Measurements from ENCODE around the gene LTF. TPM values are rescaled to one million over a fixed set of nuclear protein-coding genes. Genes with fewer than 3 reads are reported as not detected.
"Not testable (repeated sequence)": the region's sequence is repeated elsewhere in the genome, so short reads cannot be mapped to it uniquely, and the experiment has no call there.

The LTF gene
- polyA plus RNA-seq, 4 donors: 1.6 to 3.6 (median 2.6) TPM

DNA sequence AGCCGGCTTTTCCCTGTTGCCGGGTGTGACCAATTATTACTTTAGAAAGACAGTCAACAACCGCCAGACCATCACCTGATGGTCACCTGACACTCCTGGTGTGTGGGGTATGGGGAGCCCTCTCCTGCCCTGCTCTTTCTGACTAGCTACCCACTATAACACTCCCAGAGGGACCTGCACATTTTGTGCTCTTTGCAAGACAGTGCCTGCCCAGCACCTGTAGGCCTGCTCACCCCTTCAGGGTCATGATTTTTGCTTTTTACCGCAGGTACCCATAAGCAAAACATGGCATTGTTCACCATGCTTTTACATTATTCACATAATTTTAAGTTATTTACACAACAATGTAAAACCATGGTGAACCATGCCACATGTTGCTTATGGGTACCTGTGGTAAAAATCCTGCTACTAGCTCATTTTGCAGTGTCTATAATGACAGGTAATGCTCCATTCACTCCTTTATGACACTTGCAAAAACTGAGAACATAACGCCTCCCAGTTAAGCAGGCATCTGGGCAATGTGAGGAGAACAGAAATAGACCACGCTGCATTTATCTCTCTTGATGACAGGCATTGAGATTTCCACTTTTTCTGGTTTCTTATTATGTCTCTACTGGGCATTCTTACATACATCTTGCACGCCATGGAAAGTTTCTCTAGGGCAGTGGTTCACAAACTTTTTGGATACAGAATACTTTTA lies 47.7 kb downstream of the LTF start:
- DNase-seq (ENCODE audit: low read depth in 4 of 4, low spot score in 2 of 4): no peak

DNA sequence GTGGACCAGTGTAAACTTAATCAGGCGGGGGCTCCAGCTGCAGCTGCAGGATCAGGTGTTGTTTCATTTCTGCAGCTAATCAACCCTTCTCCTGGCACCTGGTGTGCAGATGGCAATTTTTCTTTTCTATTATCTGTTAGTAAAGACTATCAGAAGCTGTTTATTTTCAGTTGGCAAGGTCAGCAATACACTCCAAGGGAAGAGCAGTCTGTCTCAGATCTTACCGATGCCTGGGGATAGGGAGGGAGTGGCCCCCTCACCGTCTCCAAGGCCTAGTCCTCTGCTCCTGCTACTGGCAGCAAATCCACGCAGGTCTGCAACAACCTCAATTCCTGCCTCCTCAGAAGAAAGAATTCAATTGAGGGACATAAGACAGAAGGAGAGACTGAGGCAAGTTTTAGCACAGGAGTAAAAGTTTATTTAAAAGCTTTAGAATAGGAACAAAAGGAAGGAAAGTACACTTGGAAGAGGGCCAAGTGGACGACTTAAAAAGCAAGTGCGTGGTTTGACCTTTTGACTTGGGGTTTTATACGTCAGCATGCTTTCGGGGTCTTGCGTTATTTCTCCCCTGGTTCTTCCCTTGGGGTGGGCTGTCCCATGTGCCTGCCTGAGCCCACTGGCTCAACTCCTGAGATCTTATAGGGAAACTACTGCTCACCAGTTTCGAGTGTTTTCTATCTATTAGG lies 48.4 kb downstream of the LTF start:
- no peak for DNase-seq (ENCODE audit: low read depth in 4 of 4, low spot score in 2 of 4)

DNA sequence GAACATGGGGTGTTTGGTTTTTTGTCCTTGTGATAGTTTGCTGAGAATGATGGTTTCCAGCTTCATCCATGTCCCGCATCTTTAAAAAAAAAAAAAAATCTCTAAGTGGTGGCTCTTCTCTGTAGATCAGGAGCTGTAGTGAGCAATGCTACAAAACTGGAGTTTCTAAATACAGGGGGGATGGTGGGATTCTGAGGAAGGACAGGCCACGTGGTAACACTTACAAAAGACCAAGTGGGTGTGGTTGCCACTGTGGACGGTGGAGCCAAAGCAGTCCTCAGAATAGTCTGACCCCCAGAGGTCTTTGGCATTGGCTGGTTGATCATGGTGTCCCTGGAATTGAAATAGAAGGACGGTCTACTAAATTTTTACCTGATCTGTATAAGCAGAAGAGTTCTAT lies 50.0 kb downstream of the LTF start:
- no peak for DNase-seq (ENCODE audit: low read depth in 4 of 4, low spot score in 2 of 4)

DNA sequence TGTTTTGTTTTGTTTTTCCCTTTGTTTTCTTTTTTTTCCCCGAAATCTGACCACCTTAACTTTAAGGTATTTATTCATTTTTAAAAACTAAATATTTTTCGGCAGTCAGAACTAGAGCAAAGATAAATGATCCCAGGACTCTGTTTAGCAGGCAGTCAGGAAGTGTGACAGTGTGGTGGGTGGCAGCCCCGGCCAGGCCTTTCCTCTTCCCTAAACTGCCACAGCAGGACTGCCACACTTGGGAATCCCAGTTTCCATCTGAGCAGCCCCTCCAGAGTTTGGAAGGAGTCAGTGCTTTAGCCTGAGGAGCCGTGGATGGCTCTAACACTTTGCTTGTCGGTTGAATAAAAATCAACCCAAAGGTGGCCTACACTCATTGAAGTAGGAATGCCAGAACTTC lies 50.8 kb downstream of the LTF start:
- no peak for DNase-seq (ENCODE audit: low read depth in 4 of 4, low spot score in 2 of 4)

DNA sequence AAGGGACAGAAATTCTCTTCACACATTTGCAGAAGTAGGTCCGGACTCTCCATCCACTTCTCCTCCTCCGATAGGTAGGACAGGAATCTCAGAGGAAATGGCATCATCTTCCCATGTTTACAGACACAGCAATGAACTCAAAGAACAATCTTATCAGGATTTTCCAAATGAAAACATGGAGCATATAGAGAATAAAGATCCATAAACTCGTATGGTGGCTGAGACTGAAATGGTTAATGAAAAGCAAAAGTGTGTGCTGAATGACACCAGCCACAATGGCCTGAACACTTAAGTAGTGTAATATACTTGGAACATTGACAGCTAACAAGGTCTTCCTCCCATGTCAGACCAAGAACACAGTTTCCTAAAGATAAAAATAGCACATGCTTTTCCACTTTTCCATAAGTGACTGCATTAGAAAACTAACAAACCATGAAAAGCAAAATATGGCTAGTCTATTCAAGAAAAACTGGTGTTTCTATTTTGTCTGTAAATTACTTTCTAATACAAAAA lies 51.9 kb downstream of the LTF start:
- no peak for DNase-seq (ENCODE audit: low read depth in 4 of 4, low spot score in 2 of 4)

DNA sequence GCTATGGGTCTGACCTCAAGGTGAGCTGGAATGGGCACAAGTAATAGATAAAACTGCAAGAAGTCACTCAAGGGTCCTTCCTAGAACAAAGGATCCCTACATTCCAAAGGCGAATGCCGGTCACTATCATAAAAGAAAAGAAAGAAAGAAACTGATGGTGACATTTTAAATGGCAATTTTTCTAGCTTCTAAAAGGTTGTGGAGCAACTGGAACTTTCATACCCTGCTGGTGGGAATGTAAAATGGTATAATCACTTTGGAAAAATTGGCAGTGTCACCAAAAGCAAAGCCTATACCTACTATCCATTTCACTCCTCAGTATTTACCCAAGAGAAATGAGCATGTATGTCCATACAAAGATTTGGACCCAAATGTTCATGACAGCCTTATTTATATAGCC lies 53.4 kb downstream of the LTF start:
- DNase-seq (ENCODE audit: low read depth in 4 of 4, low spot score in 2 of 4): no peak

DNA sequence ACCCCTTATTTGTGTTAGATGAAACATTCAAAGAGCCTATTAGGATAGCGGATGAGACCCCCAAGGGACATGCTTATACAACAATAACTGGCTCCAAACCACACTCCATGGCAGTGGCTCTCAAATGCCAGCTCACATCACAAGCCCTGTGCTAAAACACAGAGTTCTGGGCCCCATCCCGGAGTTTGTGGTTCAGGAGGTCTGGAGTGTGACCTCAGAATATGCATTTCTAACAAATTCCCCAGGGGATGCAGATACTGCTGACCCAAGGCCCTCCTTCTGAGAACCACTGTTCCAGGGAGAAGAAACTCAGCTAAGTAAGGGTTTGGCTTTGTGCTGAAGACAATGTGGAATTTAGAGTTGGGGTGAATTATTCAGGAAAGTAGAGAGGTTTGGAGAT lies 54.0 kb downstream of the LTF start:
- no peak for DNase-seq (ENCODE audit: low read depth in 4 of 4, low spot score in 2 of 4)

DNA sequence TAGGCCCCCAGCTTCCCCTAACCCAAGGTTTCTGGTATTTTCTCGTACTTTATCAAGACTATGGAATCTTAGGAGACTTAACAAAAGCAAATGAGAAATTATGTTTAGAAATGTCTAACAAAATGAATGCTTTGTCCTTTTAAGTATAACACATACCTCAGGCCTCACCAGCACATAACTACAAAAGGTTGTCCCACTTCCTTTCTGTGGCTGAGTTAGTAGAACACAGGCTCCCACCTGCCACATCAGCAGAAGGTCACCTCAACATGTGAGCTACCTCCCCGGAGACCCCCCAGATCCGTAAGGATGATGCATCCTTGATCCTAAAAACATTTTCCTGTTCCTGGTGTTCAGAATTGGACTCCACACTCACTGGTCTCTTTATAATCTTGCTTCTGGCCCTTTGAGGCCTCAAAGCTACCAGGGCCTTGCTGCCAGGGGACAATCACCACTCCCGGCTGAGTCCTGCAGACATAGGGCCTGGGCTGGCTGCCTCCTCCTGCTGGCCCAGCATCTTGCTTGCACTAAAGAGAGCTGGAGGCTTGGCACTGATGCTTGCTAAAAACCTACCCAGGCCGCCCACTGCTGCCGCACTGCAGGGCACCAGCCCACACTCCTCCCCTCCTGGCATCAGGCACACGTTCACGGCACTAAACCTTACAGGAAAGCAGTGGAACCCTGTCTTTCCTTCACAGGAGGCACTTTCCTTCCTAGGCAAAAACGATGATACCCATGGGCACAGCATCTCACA lies 54.8 kb downstream of the LTF start:
- no peak for DNase-seq (ENCODE audit: low read depth in 4 of 4, low spot score in 2 of 4)

DNA sequence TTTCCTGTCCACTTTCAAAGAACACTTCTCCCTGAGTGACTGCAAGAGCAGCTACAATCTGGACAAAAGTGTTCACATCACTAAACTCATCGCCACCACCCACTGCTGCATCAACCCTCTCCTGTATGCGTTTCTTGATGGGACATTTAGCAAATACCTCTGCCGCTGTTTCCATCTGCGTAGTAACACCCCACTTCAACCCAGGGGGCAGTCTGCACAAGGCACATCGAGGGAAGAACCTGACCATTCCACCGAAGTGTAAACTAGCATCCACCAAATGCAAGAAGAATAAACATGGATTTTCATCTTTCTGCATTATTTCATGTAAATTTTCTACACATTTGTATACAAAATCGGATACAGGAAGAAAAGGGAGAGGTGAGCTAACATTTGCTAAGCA lies 55.9 kb downstream of the LTF start:
- no peak for DNase-seq (ENCODE audit: low read depth in 4 of 4, low spot score in 2 of 4)

DNA sequence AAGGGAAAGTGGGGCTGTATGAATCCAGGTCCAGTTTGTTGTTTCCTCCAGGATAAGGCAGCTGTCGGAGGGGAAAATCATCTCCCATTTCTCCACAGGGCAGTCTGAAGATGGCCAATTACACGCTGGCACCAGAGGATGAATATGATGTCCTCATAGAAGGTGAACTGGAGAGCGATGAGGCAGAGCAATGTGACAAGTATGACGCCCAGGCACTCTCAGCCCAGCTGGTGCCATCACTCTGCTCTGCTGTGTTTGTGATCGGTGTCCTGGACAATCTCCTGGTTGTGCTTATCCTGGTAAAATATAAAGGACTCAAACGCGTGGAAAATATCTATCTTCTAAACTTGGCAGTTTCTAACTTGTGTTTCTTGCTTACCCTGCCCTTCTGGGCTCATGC lies 56.7 kb downstream of the LTF start:
- DNase-seq (ENCODE audit: low read depth in 4 of 4, low spot score in 2 of 4): no peak

DNA sequence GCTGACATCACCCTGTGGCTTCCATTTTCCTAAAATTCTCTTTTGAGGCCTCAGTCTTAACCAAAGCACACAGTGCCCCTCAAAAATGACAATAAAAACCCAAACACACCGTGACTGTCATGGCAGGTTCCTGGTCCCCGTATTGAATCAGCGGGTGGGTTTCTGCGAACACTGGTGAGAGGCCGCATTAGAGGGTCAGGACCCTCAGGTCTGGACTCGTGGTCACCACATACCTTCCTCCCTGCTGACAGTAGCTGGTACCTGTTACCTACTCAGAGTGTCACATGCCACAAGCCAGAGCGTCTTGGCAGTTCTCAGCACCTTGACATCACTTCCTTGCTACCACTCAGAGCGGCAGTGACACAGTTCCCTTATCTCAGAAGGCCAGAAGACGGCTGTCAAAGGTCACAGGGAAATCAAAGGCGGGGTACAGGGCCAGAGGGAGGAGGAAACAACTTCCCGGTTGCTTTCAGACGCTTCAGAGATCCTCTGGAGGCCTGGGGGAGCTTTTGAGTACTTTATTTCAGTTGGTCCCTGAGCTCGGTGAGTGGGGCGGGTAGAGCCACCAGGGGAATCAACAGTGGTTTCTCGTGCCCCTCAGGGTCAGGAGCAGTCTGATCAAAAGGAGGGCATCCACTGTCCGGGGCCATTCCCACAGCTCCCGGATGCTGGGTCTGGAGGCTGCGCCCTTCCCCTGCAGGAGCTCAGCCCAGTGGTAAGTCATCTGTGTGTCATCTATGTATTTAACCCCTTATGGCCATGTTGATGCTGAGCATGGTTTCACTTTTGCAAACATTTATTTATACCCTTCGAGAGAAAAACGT lies 57.7 kb downstream of the LTF start, which contains the start of the genes CCR5AS and CCRL2:
Gene CCR5AS, minus strand, starts transcription at position 279 of the 824 bp plus-strand sequence.
Gene CCRL2, plus strand, starts transcription at position 472 of the 824 bp plus-strand sequence. CDS start 821 bp downstream, outside the sequence.
- DNase-seq (ENCODE audit: low read depth in 4 of 4, low spot score in 2 of 4): no peak

DNA sequence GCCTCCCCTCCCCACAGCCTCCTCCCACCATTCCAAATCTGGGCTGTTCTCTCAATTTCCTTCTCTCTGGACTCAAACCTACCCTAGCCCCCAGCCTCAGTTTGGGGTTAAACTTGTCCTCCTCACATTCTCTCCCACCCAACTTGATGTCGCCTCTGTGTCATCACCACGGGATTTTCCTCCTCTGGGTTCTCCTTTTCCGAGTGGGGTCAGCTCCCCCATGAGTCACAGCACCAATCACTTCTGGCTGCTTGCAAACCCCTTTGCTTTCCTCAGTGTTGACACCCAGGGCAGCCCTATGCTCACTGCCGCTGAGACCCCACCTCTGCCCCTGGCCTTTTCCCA lies 58.3 kb downstream of the LTF start:
- DNase-seq (ENCODE audit: low read depth in 4 of 4, low spot score in 2 of 4): no peak

DNA sequence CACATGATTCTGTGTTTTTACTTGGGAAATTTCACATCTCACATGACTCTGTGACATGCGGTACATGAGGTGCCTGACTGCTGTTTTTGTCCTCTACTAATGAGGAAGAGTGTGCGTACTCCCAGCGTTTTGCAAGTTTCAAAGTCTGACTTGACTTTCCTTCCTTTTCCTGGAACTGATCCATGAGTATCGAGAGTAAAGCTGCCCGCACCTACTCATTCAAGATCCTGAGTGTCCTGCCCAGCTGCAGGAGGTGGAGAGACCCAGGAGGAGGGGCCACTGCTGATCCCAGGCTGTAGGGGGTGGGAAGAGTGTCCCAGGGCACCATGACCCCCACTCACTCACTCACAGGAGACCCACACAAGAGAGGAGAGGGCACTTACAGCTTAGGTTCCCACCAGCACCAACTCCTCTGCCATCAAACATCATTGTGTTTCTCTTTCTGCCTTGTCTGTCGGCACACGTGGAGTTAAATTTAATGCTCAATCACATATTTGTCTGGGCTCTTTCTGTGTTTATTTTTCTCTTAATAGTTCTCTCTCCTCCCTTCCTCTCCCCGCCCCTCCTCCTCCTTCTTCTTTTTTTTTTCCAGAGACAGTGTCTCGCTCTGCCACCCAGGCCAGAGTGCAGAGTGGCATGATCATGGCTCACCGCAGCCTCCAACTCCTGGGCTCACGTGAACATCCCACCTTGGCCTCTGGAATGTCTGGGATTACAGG lies 59.2 kb downstream of the LTF start:
- no peak for DNase-seq (ENCODE audit: low read depth in 4 of 4, low spot score in 2 of 4)

DNA sequence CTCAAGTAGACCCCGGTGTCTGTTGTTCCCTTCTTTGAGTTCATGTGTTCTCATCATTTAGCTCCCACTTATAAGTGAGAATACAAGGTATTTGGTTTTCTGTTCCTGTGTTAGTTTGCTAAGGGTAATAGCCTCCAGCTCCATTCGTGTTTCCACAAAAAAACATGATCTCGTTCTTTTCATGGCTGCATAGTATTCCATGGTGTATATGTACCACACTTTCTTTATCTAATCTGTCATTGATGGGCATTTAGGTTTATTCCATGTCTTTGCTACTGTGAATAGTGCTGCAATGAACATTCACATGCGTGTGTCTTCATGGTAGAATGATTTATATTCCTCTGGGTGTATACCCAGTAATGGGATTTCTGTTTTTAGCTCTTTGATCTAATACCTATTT lies 61.8 kb downstream of the LTF start:
- DNase-seq (ENCODE audit: low read depth in 4 of 4, low spot score in 2 of 4): not testable (repeated sequence)

DNA sequence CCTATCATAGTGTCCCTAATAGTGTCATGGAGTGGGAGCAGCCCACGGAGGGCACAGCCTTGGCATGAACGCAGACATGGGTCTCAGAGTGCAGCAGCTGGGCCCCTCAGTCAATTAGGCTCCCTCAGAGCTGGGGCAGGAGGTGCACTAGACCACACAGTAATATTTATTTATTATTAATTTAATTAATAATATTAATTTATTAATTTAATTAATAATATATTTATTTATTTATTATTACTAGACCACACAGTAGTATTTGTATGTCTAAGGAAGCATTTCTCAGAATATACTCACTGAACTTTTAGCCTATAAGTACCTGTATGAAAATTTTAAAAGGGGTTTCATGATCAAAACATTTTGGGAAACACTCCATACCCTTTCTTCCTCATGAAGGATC lies 63.1 kb downstream of the LTF start:
- DNase-seq (ENCODE audit: low read depth in 4 of 4, low spot score in 2 of 4): no peak

DNA sequence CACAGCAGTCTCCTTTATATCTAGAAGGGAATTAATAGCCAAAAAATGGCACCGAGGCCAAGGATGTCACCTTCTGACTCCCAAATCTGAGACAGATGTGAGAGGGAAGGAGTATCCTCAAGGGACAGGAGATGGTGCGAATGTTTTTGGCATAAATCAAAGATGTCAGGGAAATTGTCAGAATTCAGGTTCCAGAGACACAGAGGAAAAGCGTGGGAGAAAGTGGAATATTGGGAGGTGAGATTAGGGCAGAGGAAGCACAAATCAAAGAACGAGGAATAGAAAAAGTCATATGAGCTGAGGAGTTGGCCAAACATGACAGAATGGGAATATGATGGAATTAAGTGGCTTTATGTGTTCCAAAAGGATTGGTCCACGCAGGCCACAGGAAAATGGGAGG lies 63.9 kb downstream of the LTF start:
- no peak for DNase-seq (ENCODE audit: low read depth in 4 of 4, low spot score in 2 of 4)

DNA sequence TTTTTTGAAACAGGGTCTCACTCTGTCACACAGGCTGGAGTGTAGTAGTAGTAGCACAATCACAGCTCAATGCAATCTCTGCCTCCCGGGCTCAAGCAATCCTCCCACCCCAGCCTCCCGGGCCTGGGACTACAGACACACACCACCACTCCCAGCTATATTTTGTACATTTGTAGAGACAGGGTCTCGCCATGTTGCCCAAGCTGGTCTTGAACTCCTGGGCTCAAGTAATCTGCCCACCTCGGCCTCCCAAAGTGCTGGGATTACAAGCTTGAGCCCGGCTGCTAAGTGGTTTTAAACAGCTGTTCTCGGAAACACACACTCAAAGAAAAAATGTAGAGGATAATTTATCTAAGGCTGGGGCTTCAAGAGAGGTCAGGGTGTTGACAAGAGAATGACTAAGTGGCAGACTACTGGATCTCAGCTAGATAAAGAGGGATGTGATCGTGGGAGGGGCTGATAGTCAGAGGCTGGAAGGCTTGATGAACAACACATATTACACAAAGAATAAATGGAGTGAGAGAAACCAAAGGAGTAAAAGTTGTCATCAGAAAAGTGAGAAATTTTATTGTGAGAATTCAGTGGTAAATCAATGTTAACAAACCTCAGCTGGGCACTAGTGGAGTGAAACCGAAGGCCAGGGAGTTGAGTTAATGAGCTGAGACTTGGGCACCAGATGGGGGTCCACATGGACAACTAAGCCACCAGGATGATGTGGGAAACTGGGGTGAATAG lies 64.5 kb downstream of the LTF start:
- DNase-seq (ENCODE audit: low read depth in 4 of 4, low spot score in 2 of 4): no peak

DNA sequence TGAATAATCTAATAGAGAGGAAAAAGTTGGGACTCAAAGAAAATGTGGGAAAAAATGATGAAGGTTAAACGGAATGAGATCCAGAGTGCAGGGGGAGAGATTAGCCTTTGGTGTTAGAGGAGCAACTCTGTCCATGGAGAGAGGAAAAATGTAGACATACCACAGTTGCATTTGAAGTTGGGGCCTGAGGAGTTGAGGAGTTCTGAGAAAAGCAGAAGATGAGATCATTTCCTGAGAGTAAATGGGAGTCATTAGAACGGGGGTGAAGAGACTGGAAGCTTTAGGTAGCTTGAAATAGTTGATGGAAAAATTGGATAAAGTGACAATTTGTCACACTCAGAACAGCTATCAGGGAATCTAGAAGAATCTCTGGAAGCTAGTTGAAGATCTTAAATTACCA lies 65.1 kb downstream of the LTF start:
- DNase-seq (ENCODE audit: low read depth in 4 of 4, low spot score in 2 of 4): no peak

DNA sequence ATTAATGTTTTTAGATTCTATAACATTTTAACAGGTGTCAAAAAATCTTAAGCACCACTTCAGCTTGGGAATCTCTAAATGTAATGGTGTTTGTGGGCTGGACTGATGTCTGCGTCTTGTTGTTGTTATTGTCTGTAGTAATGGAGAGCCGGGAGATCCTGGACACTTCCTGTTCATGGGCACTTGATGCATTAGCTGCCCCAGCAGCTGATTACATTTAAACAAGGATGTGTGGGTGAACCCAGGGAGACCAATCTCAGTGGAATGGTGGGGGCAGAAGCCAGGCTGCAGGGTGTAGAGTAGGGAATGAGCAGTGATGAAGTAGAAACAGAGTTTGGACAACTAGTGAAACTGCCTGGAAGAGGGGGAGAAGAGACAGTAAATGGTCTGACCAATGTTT lies 65.6 kb downstream of the LTF start:
- DNase-seq (ENCODE audit: low read depth in 4 of 4, low spot score in 2 of 4): no peak
